NCI-H526 (cell line): ENCODE measurements around the gene BABAM2.
"Not testable (repeated sequence)": the region's sequence is repeated elsewhere in the genome, so short reads cannot be mapped to it uniquely, and the experiment has no call there.

Experiments used
- DNase-seq, 2 experiments: peaks; one replicate each; lab custom pipeline; 2025; lab: John Stamatoyannopoulos, UW

BABAM2 gene

DNA sequence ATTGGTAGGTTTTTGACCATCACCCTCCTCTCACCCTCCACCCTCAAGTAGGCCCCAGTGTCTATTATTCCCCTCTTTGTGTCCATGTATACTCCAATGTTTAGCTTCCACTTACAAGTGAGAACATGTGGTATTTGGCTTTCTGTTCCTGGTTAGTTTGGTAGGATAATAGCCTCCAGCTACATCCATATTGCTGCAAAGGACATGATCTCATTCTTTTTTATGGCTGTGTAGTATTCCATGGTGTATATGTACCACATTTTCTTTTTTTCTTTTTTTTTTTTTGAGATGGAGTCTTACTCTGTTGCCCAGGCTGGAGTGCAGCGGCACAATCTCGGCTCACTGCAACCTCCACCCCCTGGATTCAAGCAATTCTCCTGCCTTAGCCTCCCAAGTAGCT is 88.2 kb downstream of the BABAM2 start:
- not testable (repeated sequence) for DNase-seq

DNA sequence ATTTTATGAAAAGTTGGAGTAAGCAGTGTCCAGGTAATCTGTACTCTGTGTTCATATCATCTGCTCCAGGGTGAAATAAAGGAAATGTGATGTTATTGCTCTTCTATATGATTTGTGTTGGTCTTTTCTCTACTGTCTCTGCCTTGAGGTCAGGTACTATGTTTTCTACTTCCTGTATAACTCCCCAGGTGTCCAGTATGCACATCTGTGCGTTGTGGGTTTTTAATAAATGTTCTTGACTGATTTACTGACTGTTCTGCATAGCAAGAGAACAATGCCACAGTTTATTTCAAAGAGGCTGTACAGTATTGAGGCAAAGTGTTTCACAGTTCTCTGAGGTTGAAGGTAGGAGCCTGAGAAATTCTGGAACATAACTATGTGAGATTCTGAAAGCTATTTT is 89.7 kb downstream of the BABAM2 start:
- peak; percentile 2 to 12 for DNase-seq

DNA sequence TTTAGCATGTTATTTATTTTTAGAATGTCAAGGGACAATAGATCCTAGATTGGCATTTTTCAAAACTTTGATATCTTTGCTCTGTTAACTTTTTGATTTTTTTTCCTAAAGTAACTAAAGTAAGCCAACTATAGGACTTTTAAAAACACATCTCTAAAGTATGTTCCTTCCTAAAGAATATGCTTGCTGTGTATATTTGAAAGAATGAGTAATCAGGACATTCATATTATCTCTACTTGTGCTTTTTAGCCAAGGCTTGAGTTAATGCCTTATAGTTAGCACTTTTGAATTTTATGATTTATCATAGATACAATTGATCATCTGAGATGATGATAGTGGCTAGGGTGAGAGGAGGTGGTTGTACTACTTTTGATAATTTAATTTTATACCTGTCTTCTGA is 93.6 kb downstream of the BABAM2 start:
- DNase-seq = no peak

DNA sequence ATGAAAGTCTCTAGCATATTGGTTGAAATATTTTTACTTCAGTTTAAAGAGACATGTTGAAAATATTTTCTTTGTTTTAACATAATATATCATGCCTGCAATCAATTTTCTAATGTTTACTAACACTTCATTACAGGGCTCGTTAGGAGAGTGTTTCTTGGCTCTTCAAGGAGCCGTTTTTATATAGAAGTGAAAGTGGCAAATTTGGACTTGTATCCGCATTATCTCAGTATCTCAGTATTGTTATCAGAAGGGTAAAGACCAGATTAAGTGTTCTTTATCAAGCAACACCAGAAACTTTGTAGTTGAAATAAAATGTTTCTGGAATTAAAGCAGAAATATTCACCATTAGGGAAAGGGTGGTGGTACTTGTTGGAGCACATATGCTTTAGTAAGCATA is 97.8 kb downstream of the BABAM2 start:
- DNase-seq = no peak

- DNase-seq = no peak
Measured at GRCh38 chr2:27988718-27989117, 98.2 kb downstream of the BABAM2 start.

DNA sequence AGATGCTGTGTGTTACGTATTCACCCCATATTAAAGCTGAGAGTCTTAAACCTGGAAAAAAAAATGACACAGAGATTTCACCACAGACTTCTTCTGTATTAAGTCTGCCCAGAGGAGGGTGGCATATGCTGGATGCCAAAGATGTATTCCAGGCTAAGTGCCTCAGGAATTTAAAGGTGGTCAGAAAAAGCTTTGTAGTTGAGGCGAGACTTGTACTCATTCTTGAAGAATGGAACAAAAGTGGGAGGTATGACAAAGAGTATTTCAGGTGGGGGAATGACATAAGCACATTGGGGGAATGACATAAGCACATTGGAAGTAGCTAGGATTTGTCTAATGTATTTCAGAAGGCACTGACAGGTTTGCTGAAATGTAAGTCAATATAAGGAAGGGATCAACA is 98.6 kb downstream of the BABAM2 start:
- no peak for DNase-seq

- DNase-seq = no peak
Measured at GRCh38 chr2:27990030-27990590, 99.6 kb downstream of the BABAM2 start.

GRCh38 chr2:27991146-27991545 is 100.6 kb downstream of the BABAM2 start:
- DNase-seq = no peak

DNA sequence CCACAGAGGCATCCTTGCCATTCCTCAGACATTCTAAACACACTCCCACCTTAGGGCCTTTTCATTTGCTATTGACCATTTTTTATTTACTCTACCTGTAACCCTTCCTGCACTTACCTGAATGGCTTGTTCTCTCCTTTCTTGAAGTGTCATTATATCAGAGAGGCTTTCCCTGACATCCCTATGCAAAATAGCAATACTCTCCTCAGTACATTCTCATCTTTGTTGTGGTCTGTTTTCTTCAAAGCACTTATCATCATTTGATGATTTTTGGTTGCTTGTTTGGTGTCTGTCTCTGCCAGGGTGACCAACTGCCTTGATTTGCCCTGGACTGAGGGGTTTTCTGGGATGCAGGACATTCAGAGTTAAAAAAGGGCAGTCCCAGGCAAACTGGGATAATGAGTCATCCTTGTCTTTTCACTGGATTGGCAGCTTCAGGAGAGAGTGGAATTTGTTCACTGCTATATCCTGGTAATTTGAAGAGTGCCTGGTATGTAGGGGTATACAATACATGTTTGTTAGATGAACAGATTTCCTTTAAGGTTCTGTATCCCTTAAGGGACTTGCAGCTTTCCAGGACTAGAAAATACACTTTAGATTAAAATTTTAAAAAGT is 102.4 kb downstream of the BABAM2 start:
- DNase-seq = no peak

- no peak for DNase-seq
Measured at GRCh38 chr2:27993402-27993787, 102.9 kb downstream of the BABAM2 start.

DNA sequence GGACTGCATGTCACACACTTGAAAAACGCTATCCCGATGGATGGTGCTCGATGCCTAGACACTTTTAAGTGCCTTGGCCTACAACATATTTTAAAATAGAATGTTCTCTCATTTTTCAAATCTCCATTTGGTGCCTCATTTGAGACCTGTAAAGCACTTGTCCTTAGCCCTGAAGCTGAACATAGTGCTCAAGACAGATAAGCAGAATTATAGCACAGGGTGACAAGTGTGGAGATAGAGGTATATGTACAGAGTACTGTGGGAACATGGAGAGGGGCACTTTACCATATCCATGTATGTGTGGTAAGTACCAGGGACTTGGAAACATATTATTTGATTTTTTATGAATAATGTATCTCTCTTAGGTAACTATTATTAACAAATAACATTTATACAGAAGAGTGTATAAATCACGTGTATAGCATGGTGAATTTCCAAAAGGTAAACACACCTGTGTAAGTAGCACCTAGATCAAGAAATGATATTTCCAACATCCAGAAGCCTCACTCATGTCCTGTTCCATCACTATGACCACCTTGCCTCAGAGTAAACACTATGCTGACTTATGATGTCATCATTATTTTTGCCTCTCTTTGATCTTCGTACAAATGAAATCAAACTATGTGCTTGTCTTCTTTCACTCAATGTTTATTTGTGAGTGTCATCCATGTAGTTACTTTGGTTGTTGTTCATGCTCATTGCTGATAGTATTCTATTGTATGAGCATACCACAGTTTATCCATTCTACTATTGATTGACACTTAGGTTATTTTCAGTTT is 103.6 kb downstream of the BABAM2 start:
- no peak for DNase-seq

DNA sequence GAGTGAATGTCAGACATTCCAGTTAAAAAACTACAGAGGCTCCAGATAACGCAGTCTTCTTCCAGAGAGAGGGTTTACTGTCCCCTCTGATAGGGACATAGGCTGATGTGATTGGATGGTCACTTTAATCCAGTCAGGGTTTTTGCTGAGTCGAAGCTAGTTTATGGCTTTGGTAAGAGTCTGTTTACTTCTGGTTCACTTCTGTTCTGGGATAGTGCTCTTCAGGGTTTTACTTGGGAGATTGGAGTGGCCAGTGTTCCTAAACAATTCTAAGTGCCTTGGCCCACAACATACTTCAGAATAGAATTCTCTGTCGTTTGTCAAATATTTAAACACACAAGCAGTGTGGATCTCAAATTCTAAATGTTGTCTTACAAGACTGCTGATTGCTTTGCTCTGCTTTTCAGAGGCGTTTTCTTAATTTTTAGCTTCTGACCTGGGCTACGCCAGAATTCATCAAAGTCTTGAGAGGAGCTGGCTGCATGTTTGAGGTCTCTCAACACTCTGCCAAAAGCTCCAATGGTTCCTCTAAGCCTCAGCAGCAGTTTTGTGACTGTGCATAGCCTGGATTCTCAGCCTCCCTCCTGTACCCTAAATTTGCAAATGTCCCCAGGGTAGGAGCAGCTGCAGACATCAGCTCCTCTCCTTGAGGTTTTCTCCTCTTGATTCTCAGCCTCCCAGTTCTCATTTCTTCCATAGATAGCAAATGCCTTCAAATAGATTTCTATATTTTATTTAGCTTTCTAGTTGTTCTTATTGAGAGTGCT is 105.8 kb downstream of the BABAM2 start:
- no peak for DNase-seq

DNA sequence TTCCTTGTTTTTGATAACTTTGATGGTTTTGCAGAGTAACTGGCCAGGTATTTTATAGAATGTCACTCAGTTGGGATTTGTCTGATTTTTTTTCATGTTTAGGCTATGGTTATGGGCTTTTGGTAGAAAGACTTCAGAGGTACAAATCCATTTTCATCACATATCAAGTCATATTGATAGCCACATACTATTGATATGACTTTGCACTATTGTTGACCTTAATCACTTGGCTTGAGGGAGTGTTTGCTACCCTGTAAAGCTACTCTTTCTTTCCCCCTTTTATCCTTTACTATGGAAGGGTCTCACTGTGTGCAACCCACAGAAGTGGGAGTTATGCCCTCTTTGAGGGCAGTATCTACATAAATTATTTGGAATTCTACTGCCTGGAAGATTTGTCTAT is 109.8 kb downstream of the BABAM2 start:
- DNase-seq = no peak

- DNase-seq = no peak
Measured at GRCh38 chr2:28002181-28002580, 111.7 kb downstream of the BABAM2 start.

GRCh38 chr2:28004086-28004485 is 113.6 kb downstream of the BABAM2 start:
- DNase-seq = no peak

- DNase-seq = no peak
Measured at GRCh38 chr2:28009732-28010131, 119.2 kb downstream of the BABAM2 start.

DNA sequence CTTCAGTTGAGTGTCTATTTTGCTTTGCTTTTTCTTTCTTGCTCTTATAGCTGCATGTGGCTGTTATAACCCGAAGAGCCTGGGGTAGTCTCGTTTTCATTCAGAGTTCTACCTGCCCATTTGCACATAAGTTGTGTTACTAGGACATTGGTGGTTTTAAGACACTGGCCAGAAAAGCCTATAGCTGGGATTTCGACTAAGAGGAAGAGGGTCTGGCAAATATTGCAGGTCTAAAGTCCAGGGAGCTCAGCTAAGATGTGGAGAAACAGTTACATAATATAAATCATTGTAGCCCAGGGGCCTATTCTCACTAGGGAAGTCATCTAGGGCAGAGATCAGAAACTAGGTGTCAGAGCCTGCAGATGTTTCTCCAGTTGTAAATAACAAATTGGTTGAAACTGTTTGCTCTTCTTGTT is 120.8 kb downstream of the BABAM2 start:
- no peak for DNase-seq

DNA sequence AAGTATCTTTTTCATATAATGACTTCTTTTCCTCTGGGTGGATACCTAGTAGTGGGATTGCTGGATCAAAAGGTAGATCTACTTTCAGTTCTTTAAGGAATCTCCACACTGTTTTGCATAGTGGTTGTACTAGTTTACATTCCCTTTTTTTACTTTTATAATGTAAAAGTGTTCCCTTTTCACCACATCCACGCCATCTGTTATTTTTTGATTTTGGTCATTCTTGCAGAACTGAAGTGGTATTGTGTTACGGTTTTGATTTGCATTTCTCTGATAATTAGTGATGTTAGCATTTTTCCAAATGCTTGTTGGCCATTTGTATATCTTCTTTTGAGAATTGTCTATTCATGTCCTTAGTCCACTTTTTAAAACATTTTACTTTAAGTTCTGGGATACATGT is 127.9 kb downstream of the BABAM2 start:
- DNase-seq = peak in 1 of 2 experiments; percentile 3

GRCh38 chr2:28019521-28019920 is 129.0 kb downstream of the BABAM2 start:
- not testable (repeated sequence) for DNase-seq

DNA sequence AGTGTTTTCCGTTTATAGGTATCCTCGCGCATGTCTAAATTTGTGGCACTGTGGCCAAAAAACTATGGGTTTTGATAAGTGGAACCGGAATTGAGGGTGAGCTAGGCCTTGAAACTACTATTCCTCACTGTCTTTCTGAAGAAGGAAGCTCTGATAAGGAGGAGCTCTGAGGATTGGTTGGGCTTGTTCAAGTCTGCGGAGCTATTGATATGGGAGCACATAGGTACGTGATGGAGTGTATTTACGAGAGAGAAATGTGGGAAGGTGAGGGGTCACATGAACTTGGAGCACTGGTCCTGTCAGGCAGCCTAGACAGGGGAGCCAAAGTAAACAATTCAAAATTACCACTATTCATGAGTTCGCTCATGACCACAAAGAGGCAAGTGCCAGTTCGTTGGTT is 131.4 kb downstream of the BABAM2 start:
- DNase-seq = no peak

GRCh38 chr2:28025123-28025522 is 134.6 kb downstream of the BABAM2 start:
- DNase-seq = no peak

GRCh38 chr2:28026230-28026629 is 135.7 kb downstream of the BABAM2 start:
- not testable (repeated sequence) for DNase-seq

GRCh38 chr2:28028025-28028424 is 137.5 kb downstream of the BABAM2 start:
- no peak for DNase-seq
